ENCODE measurements around the gene HS3ST1. TPM values are rescaled to one million over a fixed set of nuclear protein-coding genes. Genes with fewer than 3 reads are reported as not detected.

HS3ST1 gene
- total RNA-seq, 4 donors from 2014 or later = 4.8 to 27.0 (median 9.6) TPM

- Histone ChIP-seq H3K27me3 (peaks cover 0 to 25% (median 0%) of the 10 kb centered on the region in 4 donors), H3K27ac (peak overlapping the region; percentile 85 to 92 (median 90)), H3K36me3 (peaks cover 0 to under 1% (median 0%) of the 10 kb centered on the region in 3 donors), H3K4me1 (peaks cover 7 to 66% (median 11%) of the 10 kb centered on the region in 3 donors), H3K4me3 (peak overlapping the region; percentile 80 to 86 (median 84)), H3K9me3 (no peaks in the 10 kb centered on the region)
- DNase-seq = peak; percentile 42
- TF ChIP-seq POLR2A (IDR thresholded peaks at IDR 0.05) (peak in 1 of 4 donors; percentile 62), CTCF (IDR thresholded peaks at IDR 0.05) (peak; percentile 55 to 87 (median 74))
- WGBS, 2 donors = 0 to 9% methylated on average over 17 to 29 of the region's 64 CpGs
- intact Hi-C loops (cut with DNase I) = loop anchor here (5.0 kb wide), 1 partner anchor 847 kb away; no protein-coding TSS in a partner anchor
Measured at GRCh38 chr4:11428899-11429698, 405 bp upstream of the HS3ST1 start.

- TF ChIP-seq POLR2A (IDR thresholded peaks at IDR 0.05) = no peak
- TF ChIP-seq CTCF (IDR thresholded peaks at IDR 0.05) = no peak
- Histone ChIP-seq H3K4me3 (peak overlapping the region; percentile 80 to 86 (median 84)), H3K27ac (peak overlapping the region in 3 of 4 donors; percentile 85 to 92 (median 90)), H3K9me3 (no peaks in the 10 kb centered on the region), H3K36me3 (no peaks in the 10 kb centered on the region), H3K4me1 (peaks cover 7 to 76% (median 11%) of the 10 kb centered on the region in 3 donors), H3K27me3 (peaks cover 0 to 25% (median 0%) of the 10 kb centered on the region in 4 donors)
- 8 to 38% methylated on average over 13 to 35 of the region's 45 CpGs for WGBS, 2 donors
- intact Hi-C loops (cut with DNase I) = loop anchor here (5.0 kb wide), 1 partner anchor 845 kb away; no protein-coding TSS in a partner anchor
- DNase-seq = no peak
Measured at GRCh38 chr4:11427121-11427996, 1.3 kb downstream of the HS3ST1 start.

- TF ChIP-seq CTCF (IDR thresholded peaks at IDR 0.05) (no peak), POLR2A (IDR thresholded peaks at IDR 0.05) (no peak)
- no peaks in the 10 kb centered on the region for H3K36me3 ChIP-seq
- no peaks in the 10 kb centered on the region for H3K9me3 ChIP-seq
- H3K27me3 ChIP-seq = peaks cover 0 to 25% (median 0%) of the 10 kb centered on the region in 4 donors
- 48 to 63% methylated on average over 10 of the region's 10 CpGs for WGBS, 2 donors
- intact Hi-C loops (cut with DNase I) = loop anchor here (5.0 kb wide), 1 partner anchor 844 kb away; no protein-coding TSS in a partner anchor
- H3K4me3 ChIP-seq = peak overlapping the region; percentile 80 to 86 (median 84)
- peaks cover 7 to 71% (median 11%) of the 10 kb centered on the region in 3 donors for H3K4me1 ChIP-seq
- no peak for DNase-seq
- peak overlapping the region in 1 of 4 donors; percentile 5 for H3K27ac ChIP-seq
Measured at GRCh38 chr4:11426731-11427120, 2.0 kb downstream of the HS3ST1 start.

GRCh38 chr4:11426003-11426402, 2.7 kb downstream of the HS3ST1 start:
- intact Hi-C loops (cut with DNase I) = loop anchor here (5.0 kb wide), 1 partner anchor 844 kb away; no protein-coding TSS in a partner anchor
- no peak for DNase-seq
- H3K9me3 ChIP-seq = no peaks in the 10 kb centered on the region
- H3K27me3 ChIP-seq = peaks cover 0 to 25% (median 0%) of the 10 kb centered on the region in 4 donors
- TF ChIP-seq CTCF (IDR thresholded peaks at IDR 0.05) (no peak), POLR2A (IDR thresholded peaks at IDR 0.05) (no peak)
- no peak overlapping the region for H3K27ac ChIP-seq
- peaks cover 7 to 64% (median 11%) of the 10 kb centered on the region in 3 donors for H3K4me1 ChIP-seq
- H3K36me3 ChIP-seq = no peaks in the 10 kb centered on the region
- WGBS, 2 donors = 80 to 89% methylated on average over 2 to 3 of the region's 3 CpGs
- no peak overlapping the region for H3K4me3 ChIP-seq
